Suprapubic skin (tissue), 4 donors: Measurements from ENCODE around the gene CYP46A1. TPM values are rescaled to one million over a fixed set of nuclear protein-coding genes. Genes with fewer than 3 reads are reported as not detected.

Experiments
- DNase-seq, 2 donors: peaks; one replicate each; pipeline ENCODE4 v3.0.0-alpha.2; 2019; ENCODE audit warnings: low spot score in 2 of 2
- H3K27ac ChIP-seq: fragments of 200-600 bp; sonication (generic); one replicate; pipeline ENCODE4 v1.5.1; 2019
- H3K27me3 ChIP-seq: fragments of 200-600 bp; sonication (generic); one replicate; pipeline ENCODE4 v1.5.1; 2019
- H3K36me3 ChIP-seq: fragments of 200-600 bp; sonication (generic); one replicate; pipeline ENCODE4 v1.5.1; 2019
- H3K4me1 ChIP-seq: fragments of 200-600 bp; sonication (generic); one replicate; pipeline ENCODE4 v1.5.1; 2019
- H3K4me3 ChIP-seq: fragments of 200-600 bp; sonication (generic); one replicate; pipeline ENCODE4 v1.5.1; 2019; ENCODE audit warnings: mild to moderate bottlenecking
- H3K9me3 ChIP-seq: fragments of 200-600 bp; sonication (generic); one replicate; pipeline ENCODE4 v1.5.1; 2019
- CTCF ChIP-seq, 2 donors: fragments of 200-600 bp in 1 of 2; fragments of 450-650 bp in 1 of 2; sonication (generic) in 1 of 2; IDR thresholded peaks; one replicate each; pipeline ENCODE4 v1.5.1; 2016 to 2019; ENCODE audit warnings: antibody characterized with exemption in 2 of 2, mild to moderate bottlenecking in 1 of 2, moderate library complexity in 1 of 2
- EP300 ChIP-seq: sonication (generic); formaldehyde crosslinking; IDR thresholded peaks from one replicate; pipeline ENCODE4 v1.6.1; 2017; ENCODE audit warnings: antibody characterized with exemption
- POLR2A ChIP-seq, 2 donors: fragments of 450-650 bp; IDR thresholded peaks; one replicate each; pipeline ENCODE4 v1.6.1; 2017; ENCODE audit warnings: antibody characterized with exemption in 2 of 2, mild to moderate bottlenecking in 2 of 2, moderate library complexity in 2 of 2
- POLR2AphosphoS5 ChIP-seq, 3 donors: sonication (generic); formaldehyde crosslinking; IDR thresholded peaks; one replicate each; pipeline ENCODE4 v1.6.1; 2017; ENCODE audit warnings: antibody characterized with exemption in 3 of 3
- WGBS: methylation state at CpG from one replicate; pipeline ENCODE4 v1.1.5; 2018; 5-methylcytosine and 5-hydroxymethylcytosine counted together
- total RNA-seq, 4 donors: library from RNA; depleted of rRNA; stranded (reverse); fragments of >200 nt; gene quantifications; one replicate each; pipeline ENCODE4 v1.1.0, GENCODE V29; 2016

The CYP46A1 gene
- total RNA-seq, 4 donors from 2014 or later: 0.47 to 2.0 (median 1.0) TPM; not detected in 1

GRCh38 chr14:99744873-99745224 lies 60.8 kb downstream of the CYP46A1 start:
- H3K4me1 ChIP-seq: peaks cover 40% of the 10 kb centered on the region
- WGBS: 64% methylated on average over 7 of the region's 7 CpGs
- no peak overlapping the region for H3K27ac ChIP-seq

GRCh38 chr14:99745307-99745951 lies 61.3 kb downstream of the CYP46A1 start:
- Histone ChIP-seq H3K27ac (no peak overlapping the region), H3K4me3 (no peak overlapping the region), H3K27me3 (no peaks in the 10 kb centered on the region), H3K4me1 (peaks cover 43% of the 10 kb centered on the region), H3K9me3 (no peaks in the 10 kb centered on the region), H3K36me3 (no peaks in the 10 kb centered on the region)
- TF ChIP-seq POLR2AphosphoS5 (IDR thresholded peaks at IDR 0.05) (no peak), CTCF (IDR thresholded peaks at IDR 0.05) (no peak), EP300 (no peak), POLR2A (IDR thresholded peaks at IDR 0.05) (no peak)
- DNase-seq: no peak
- 59% methylated on average over 10 of the region's 10 CpGs for WGBS

More at GRCh38 chr14:99744873-99745224, 60.8 kb downstream of the CYP46A1 start:
- Histone ChIP-seq H3K4me3 (no peak overlapping the region), H3K36me3 (no peaks in the 10 kb centered on the region), H3K9me3 (no peaks in the 10 kb centered on the region), H3K27me3 (no peaks in the 10 kb centered on the region)
- TF ChIP-seq POLR2AphosphoS5 (IDR thresholded peaks at IDR 0.05) (no peak), CTCF (IDR thresholded peaks at IDR 0.05) (no peak), EP300 (no peak), POLR2A (IDR thresholded peaks at IDR 0.05) (no peak)
- no peak for DNase-seq

GRCh38 chr14:99747167-99747566 lies 63.1 kb downstream of the CYP46A1 start:
- Histone ChIP-seq H3K36me3 (no peaks in the 10 kb centered on the region), H3K9me3 (no peaks in the 10 kb centered on the region), H3K4me1 (peaks cover 47% of the 10 kb centered on the region), H3K27ac (peak overlapping the region; percentile 25), H3K27me3 (peaks cover 11% of the 10 kb centered on the region), H3K4me3 (no peak overlapping the region)
- 81% methylated on average over 7 of the region's 7 CpGs for WGBS
- no peak for TF ChIP-seq POLR2AphosphoS5 (IDR thresholded peaks at IDR 0.05)
- TF ChIP-seq CTCF (IDR thresholded peaks at IDR 0.05): no peak
- TF ChIP-seq EP300: no peak
- TF ChIP-seq POLR2A (IDR thresholded peaks at IDR 0.05): no peak
- DNase-seq: no peak

- H3K4me1 ChIP-seq: peaks cover 53% of the 10 kb centered on the region
- peak overlapping the region; percentile 25 for H3K27ac ChIP-seq
- no peaks in the 10 kb centered on the region for H3K9me3 ChIP-seq
- DNase-seq: no peak
- no peaks in the 10 kb centered on the region for H3K36me3 ChIP-seq
- peaks cover 15% of the 10 kb centered on the region for H3K27me3 ChIP-seq
- no peak overlapping the region for H3K4me3 ChIP-seq
- 59% methylated on average over 20 of the region's 22 CpGs for WGBS
- no peak for TF ChIP-seq POLR2A (IDR thresholded peaks at IDR 0.05)
Observed at GRCh38 chr14:99747582-99748330, 63.7 kb downstream of the CYP46A1 start.

GRCh38 chr14:99748529-99748928 lies 64.4 kb downstream of the CYP46A1 start:
- Histone ChIP-seq H3K9me3 (no peaks in the 10 kb centered on the region), H3K36me3 (no peaks in the 10 kb centered on the region), H3K27me3 (peaks cover 18% of the 10 kb centered on the region), H3K4me3 (no peak overlapping the region), H3K4me1 (peaks cover 61% of the 10 kb centered on the region), H3K27ac (no peak overlapping the region)
- WGBS: 84% methylated on average over 9 of the region's 9 CpGs
- TF ChIP-seq POLR2AphosphoS5 (IDR thresholded peaks at IDR 0.05): no peak
- TF ChIP-seq CTCF (IDR thresholded peaks at IDR 0.05): no peak
- TF ChIP-seq POLR2A (IDR thresholded peaks at IDR 0.05): no peak
- TF ChIP-seq EP300: no peak
- DNase-seq: no peak
